NB4 (cell line): ENCODE results near the gene NPIPB2.

Experiments
- CTCF ChIP-seq: IDR thresholded peaks from one replicate; pipeline ENCODE4 v1.5.1; 2012; ENCODE audit warnings: low read depth, low read length
- MAX ChIP-seq: IDR thresholded peaks from 2 replicates; pipeline ENCODE4 v1.6.1; 2011; ENCODE audit warnings: low read depth, low read length
- MYC ChIP-seq: IDR thresholded peaks from 2 replicates; pipeline ENCODE4 v1.6.1; 2011; ENCODE audit warnings: low read depth, low read length
- POLR2A ChIP-seq: IDR thresholded peaks from 2 replicates; pipeline ENCODE4 v1.6.1; 2011; ENCODE audit warnings: mild to moderate bottlenecking; ENCODE audit not compliant: insufficient read length; ENCODE audit errors: extremely low read depth

GRCh38 chr16:11973070-11973469 lies 31.2 kb upstream of the NPIPB2 start:
- TF ChIP-seq CTCF, result no peak
- TF ChIP-seq MYC, result no peak
- TF ChIP-seq POLR2A, result no peak
- TF ChIP-seq MAX, result no peak
